HepG2 (cell line): Measurements from ENCODE around the gene ELP5. TPM values are rescaled to one million over a fixed set of nuclear protein-coding genes. Genes with fewer than 3 reads are reported as not detected.
A peak's percentile ranks its signal among the peaks of the same experiment; 100 is the strongest.

Experiments used
- ATAC-seq: fragments of 200-7000 bp; cut with Tn5 transposase; 3 replicates; pipeline ENCODE4 v1.9.1; 2020; ENCODE audit warnings: mild to moderate bottlenecking, moderate library complexity
- BruUV-seq: library from RNA; stranded (reverse); fragments of 400-500 nt; replicated peaks from 2 replicates; lab custom pipeline; 2021; lab: Mats Ljungman, UMichigan
- CTCF ChIA-PET: fragments of 300-600 bp; formaldehyde crosslinking; extraction: SDS; loops from one replicate; lab custom pipeline; 2021; ENCODE audit warnings: low total read pairs, inconsistent platforms, low intra/inter-chr PET ratio; lab: Yijun Ruan, JAX
- POLR2A ChIA-PET: fragments of 350-600 bp; sonication (Branson Sonifier 250); formaldehyde crosslinking; loops from one replicate; lab custom pipeline; 2020; ENCODE audit warnings: antibody characterized with exemption, inconsistent platforms; lab: Yijun Ruan, JAX
- DNase-seq: peaks from one replicate; pipeline ENCODE4 v3.0.0-alpha.2; 2015; ENCODE audit warnings: low spot score
- FAIRE-seq: peaks from 3 replicates; lab custom pipeline; 2011; peaks lifted over from hg19 to GRCh38; lab: Jason Lieb, UNC
- H2AFZ ChIP-seq: one replicate; pipeline ENCODE4 v1.6.1; 2011; ENCODE audit warnings: low read length, inconsistent platforms
- H3K27ac ChIP-seq: fragments of 300-600 bp; 3 replicates; pipeline ENCODE4 v1.8.0; 2011; ENCODE audit warnings: mixed run types, mild to moderate bottlenecking, mixed read lengths, low read length, inconsistent platforms; ENCODE audit not compliant: insufficient read depth; ENCODE audit errors: extremely low read length
- H3K27me3 ChIP-seq, 2 experiments: fragments of 200-600 bp in 1 of 2; 2 replicates in 1 of 2; 3 replicates in 1 of 2; pipeline versions ENCODE4 v1.6.0 to v1.8.0; 2011; ENCODE audit warnings: low read length in 2 of 2, mild to moderate bottlenecking in 2 of 2, moderate library complexity in 2 of 2, inconsistent platforms in 1 of 2; ENCODE audit not compliant: insufficient read depth in 2 of 2, control insufficient read depth in 1 of 2
- H3K36me3 ChIP-seq, 2 experiments: fragments of 200-600 bp in 1 of 2; replicated peaks in 1 of 2; 2 replicates in 1 of 2; 3 replicates in 1 of 2; pipeline versions ENCODE4 v1.5.1 to v1.8.0; 2011; ENCODE audit warnings: low read length in 2 of 2, inconsistent platforms in 1 of 2; ENCODE audit not compliant: insufficient read depth in 2 of 2, control insufficient read depth in 1 of 2
- H3K4me1 ChIP-seq: 2 replicates; pipeline ENCODE4 v1.5.1; 2012; ENCODE audit warnings: low read length, inconsistent platforms; ENCODE audit not compliant: insufficient read depth
- H3K4me2 ChIP-seq: 2 replicates; pipeline ENCODE4 v1.6.0; 2011; ENCODE audit warnings: low read depth, low read length, inconsistent platforms
- H3K4me3 ChIP-seq, 3 experiments: fragments of 200-600 bp in 1 of 3; sonication (generic), shearing (Covaris generic) in 1 of 3; replicated peaks in 1 of 3; 2 replicates each; pipeline ENCODE4 v1.5.1; 2011 to 2016; ENCODE audit warnings: low read length in 3 of 3, inconsistent platforms in 2 of 3, low read depth in 2 of 3, mild to moderate bottlenecking in 2 of 3, control low read depth in 1 of 3, mixed read lengths in 1 of 3; ENCODE audit not compliant: insufficient read depth in 1 of 3
- H3K79me2 ChIP-seq: one replicate; pipeline ENCODE4 v1.6.1; 2011; ENCODE audit warnings: low read length, inconsistent platforms; ENCODE audit not compliant: insufficient read depth
- H3K9ac ChIP-seq: 2 replicates; pipeline ENCODE4 v1.6.0; 2011; ENCODE audit warnings: mild to moderate bottlenecking, low read depth, low read length, inconsistent platforms; ENCODE audit not compliant: insufficient read depth
- H3K9me3 ChIP-seq: 2 replicates; pipeline ENCODE4 v1.5.1; 2012; ENCODE audit warnings: mild to moderate bottlenecking, low read length
- H4K20me1 ChIP-seq: 2 replicates; pipeline ENCODE4 v1.6.0; 2011; ENCODE audit warnings: inconsistent platforms, mild to moderate bottlenecking, low read length, moderate library complexity; ENCODE audit not compliant: insufficient read depth
- HOXA7 ChIP-seq: sonication (generic); formaldehyde crosslinking; IDR thresholded peaks from 2 replicates; pipeline ENCODE4 v1.8.1; 2022; ENCODE audit warnings: mild to moderate bottlenecking, missing genetic modification reagents, moderate library complexity
- NFE2L1 ChIP-seq: sonication (generic); formaldehyde crosslinking; IDR thresholded peaks from 2 replicates; pipeline ENCODE4 v1.4.0; 2020; ENCODE audit warnings: missing genetic modification reagents, mild to moderate bottlenecking, borderline replicate concordance
- TEAD3 ChIP-seq: optimal IDR thresholded peaks from 2 replicates; pipeline ENCODE3; 2016; ENCODE audit warnings: borderline replicate concordance
- THAP7 ChIP-seq: sonication (generic); formaldehyde crosslinking; IDR thresholded peaks from 2 replicates; pipeline ENCODE4 v1.8.1; 2023; ENCODE audit warnings: mild to moderate bottlenecking, missing genetic modification reagents
- ZNF564 ChIP-seq: sonication (generic); formaldehyde crosslinking; IDR thresholded peaks from 2 replicates; pipeline ENCODE4 v1.8.1; 2023; ENCODE audit warnings: mild to moderate bottlenecking, missing genetic modification reagents
- ZNF674 ChIP-seq: sonication (generic); formaldehyde crosslinking; IDR thresholded peaks from 2 replicates; pipeline ENCODE4 v1.5.0; 2020; ENCODE audit warnings: low read depth, mild to moderate bottlenecking, missing genetic modification reagents
- WGBS: methylation state at CpG from one replicate; pipeline ENCODE4 v1.1.6; 2017; ENCODE audit warnings: low lambda C conversion rate; 5-methylcytosine and 5-hydroxymethylcytosine counted together
- in situ Hi-C: cut with HindIII; loops from 2 replicates; pipeline ENCODE4 v1.10.0; 2017; ENCODE audit warnings: low pct_unique_long_range_greater_than_20kb; ENCODE audit not compliant: extremely low pct_ligation_motif_present
- intact Hi-C: fragments of 100-400 bp; cut with micrococcal nuclease; formaldehyde crosslinking; loops from one replicate; pipeline ENCODE4 v1.10.0; 2022; ENCODE audit not compliant: unreplicated experiment
- polyA plus RNA-seq, 8 experiments: library from polyadenylated mRNA; depleted of rRNA in 3 of 8; stranded (reverse) in 7 of 8; unstranded in 1 of 8; fragments of >200 nt; fragmentation: Illumina TruSeq in 4 of 8; extraction: Trizol in 4 of 8; gene quantifications; 2 replicates each; pipeline versions ENCODE4 v1.2.1 to v1.2.3, GENCODE V29; 2011 to 2016; ENCODE audit warnings: low read depth in 4 of 8, missing spikeins in 1 of 8, mixed read lengths in 1 of 8; ENCODE audit not compliant: insufficient read depth in 1 of 8
- total RNA-seq, 5 experiments: library from RNA; depleted of rRNA; stranded (reverse); fragments of >200 nt; fragmentation: Illumina TruSeq; extraction: Trizol; gene quantifications; 2 replicates each; pipeline ENCODE4 v1.2.3, GENCODE V29; 2016; ENCODE audit warnings: low read depth in 1 of 5
- TF ChIP-seq, protein P1 (sequence below): sonication (generic); formaldehyde crosslinking; IDR thresholded peaks from 2 replicates; pipeline ENCODE4 v1.5.0; 2020; ENCODE audit warnings: missing genetic modification reagents
- TF ChIP-seq, protein P2 (sequence below): sonication (generic); formaldehyde crosslinking; IDR thresholded peaks from 2 replicates; pipeline ENCODE4 v1.4.0; 2020; ENCODE audit warnings: missing genetic modification reagents
- TF ChIP-seq, protein P3 (sequence below): IDR thresholded peaks from 2 replicates; pipeline ENCODE4 v1.6.1; 2016; ENCODE audit warnings: low read depth, missing genetic modification reagents, missing compliant biosample characterization
- TF ChIP-seq, protein P4 (sequence below): sonication (generic); formaldehyde crosslinking; IDR thresholded peaks from 2 replicates; pipeline ENCODE4 v1.5.1; 2020; ENCODE audit warnings: missing genetic modification reagents, mild to moderate bottlenecking, borderline replicate concordance

Gene ELP5
- total and polyA plus RNA-seq, 2 of the 13 experiments (the other 11 are each of a cell fraction or from before 2014, with no cell fraction given): 67.6 to 69.8 TPM

- ATAC-seq (no peak), FAIRE-seq (peak; percentile 56), DNase-seq (peak; percentile 86)
- peaks cover 49% of the 10 kb centered on the region for H3K4me1 ChIP-seq
- in situ Hi-C loops (no loop called here), intact Hi-C loops (loop anchor here (5.0 kb wide), 1 partner anchor 37 kb away; the partner anchor contains the start of gene ASGR1)
- WGBS: 8% methylated on average over 14 of the region's 15 CpGs
- no peak overlapping the region for H2AFZ ChIP-seq
- peak overlapping the region in 2 of 3 experiments; percentile 19 to 68; a peak in 2 of 6 replicates for H3K4me3 ChIP-seq
- H3K79me2 ChIP-seq: no peaks in the 10 kb centered on the region
- ChIA-PET POLR2A (interaction anchor here (1.2 to 2.9 kb wide), 7 partner anchors 20 to 178 kb away, joined by 3 to 35 read pairs (median 5); partner anchors contain the start of genes ASGR1, DVL2 and SLC16A13), CTCF (interaction anchor here (1.9 kb wide), 1 partner anchor 168 kb away, joined by 10 read pairs; no protein-coding TSS in a partner anchor)
- peak overlapping the region; percentile 77 for H3K4me2 ChIP-seq
- no peaks in the 10 kb centered on the region for H3K9me3 ChIP-seq
- no peaks in the 10 kb centered on the region for H4K20me1 ChIP-seq
- no peaks in the 10 kb centered on the region for H3K36me3 ChIP-seq
- H3K27ac ChIP-seq: peak overlapping the region; percentile 53
- H3K9ac ChIP-seq: no peak overlapping the region
- H3K27me3 ChIP-seq: peaks cover 0 to 8% of the 10 kb centered on the region in 2 experiments; a peak in 3 of 5 replicates
- no TSS peak for BruUV-seq
- TF ChIP-seq NFE2L1 (no peak), THAP7 (CRISPR knock-in tag) (no peak), HOXA7 (CRISPR knock-in tag) (no peak), TEAD3 (CRISPR knock-in tag) (no peak), ZNF674 (CRISPR knock-in tag) (no peak), ZNF564 (CRISPR knock-in tag) (no peak)
- TF ChIP-seq, protein P1, sequence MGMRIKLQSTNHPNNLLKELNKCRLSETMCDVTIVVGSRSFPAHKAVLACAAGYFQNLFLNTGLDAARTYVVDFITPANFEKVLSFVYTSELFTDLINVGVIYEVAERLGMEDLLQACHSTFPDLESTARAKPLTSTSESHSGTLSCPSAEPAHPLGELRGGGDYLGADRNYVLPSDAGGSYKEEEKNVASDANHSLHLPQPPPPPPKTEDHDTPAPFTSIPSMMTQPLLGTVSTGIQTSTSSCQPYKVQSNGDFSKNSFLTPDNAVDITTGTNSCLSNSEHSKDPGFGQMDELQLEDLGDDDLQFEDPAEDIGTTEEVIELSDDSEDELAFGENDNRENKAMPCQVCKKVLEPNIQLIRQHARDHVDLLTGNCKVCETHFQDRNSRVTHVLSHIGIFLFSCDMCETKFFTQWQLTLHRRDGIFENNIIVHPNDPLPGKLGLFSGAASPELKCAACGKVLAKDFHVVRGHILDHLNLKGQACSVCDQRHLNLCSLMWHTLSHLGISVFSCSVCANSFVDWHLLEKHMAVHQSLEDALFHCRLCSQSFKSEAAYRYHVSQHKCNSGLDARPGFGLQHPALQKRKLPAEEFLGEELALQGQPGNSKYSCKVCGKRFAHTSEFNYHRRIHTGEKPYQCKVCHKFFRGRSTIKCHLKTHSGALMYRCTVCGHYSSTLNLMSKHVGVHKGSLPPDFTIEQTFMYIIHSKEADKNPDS: no peak
- TF ChIP-seq, protein P2, sequence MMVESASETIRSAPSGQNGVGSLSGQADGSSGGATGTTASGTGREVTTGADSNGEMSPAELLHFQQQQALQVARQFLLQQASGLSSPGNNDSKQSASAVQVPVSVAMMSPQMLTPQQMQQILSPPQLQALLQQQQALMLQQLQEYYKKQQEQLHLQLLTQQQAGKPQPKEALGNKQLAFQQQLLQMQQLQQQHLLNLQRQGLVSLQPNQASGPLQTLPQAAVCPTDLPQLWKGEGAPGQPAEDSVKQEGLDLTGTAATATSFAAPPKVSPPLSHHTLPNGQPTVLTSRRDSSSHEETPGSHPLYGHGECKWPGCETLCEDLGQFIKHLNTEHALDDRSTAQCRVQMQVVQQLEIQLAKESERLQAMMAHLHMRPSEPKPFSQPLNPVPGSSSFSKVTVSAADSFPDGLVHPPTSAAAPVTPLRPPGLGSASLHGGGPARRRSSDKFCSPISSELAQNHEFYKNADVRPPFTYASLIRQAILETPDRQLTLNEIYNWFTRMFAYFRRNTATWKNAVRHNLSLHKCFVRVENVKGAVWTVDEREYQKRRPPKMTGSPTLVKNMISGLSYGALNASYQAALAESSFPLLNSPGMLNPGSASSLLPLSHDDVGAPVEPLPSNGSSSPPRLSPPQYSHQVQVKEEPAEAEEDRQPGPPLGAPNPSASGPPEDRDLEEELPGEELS (CRISPR knock-in tag): no peak
- TF ChIP-seq, protein P3, sequence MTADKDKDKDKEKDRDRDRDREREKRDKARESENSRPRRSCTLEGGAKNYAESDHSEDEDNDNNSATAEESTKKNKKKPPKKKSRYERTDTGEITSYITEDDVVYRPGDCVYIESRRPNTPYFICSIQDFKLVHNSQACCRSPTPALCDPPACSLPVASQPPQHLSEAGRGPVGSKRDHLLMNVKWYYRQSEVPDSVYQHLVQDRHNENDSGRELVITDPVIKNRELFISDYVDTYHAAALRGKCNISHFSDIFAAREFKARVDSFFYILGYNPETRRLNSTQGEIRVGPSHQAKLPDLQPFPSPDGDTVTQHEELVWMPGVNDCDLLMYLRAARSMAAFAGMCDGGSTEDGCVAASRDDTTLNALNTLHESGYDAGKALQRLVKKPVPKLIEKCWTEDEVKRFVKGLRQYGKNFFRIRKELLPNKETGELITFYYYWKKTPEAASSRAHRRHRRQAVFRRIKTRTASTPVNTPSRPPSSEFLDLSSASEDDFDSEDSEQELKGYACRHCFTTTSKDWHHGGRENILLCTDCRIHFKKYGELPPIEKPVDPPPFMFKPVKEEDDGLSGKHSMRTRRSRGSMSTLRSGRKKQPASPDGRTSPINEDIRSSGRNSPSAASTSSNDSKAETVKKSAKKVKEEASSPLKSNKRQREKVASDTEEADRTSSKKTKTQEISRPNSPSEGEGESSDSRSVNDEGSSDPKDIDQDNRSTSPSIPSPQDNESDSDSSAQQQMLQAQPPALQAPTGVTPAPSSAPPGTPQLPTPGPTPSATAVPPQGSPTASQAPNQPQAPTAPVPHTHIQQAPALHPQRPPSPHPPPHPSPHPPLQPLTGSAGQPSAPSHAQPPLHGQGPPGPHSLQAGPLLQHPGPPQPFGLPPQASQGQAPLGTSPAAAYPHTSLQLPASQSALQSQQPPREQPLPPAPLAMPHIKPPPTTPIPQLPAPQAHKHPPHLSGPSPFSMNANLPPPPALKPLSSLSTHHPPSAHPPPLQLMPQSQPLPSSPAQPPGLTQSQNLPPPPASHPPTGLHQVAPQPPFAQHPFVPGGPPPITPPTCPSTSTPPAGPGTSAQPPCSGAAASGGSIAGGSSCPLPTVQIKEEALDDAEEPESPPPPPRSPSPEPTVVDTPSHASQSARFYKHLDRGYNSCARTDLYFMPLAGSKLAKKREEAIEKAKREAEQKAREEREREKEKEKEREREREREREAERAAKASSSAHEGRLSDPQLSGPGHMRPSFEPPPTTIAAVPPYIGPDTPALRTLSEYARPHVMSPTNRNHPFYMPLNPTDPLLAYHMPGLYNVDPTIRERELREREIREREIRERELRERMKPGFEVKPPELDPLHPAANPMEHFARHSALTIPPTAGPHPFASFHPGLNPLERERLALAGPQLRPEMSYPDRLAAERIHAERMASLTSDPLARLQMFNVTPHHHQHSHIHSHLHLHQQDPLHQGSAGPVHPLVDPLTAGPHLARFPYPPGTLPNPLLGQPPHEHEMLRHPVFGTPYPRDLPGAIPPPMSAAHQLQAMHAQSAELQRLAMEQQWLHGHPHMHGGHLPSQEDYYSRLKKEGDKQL: no peak
- TF ChIP-seq, protein P4, sequence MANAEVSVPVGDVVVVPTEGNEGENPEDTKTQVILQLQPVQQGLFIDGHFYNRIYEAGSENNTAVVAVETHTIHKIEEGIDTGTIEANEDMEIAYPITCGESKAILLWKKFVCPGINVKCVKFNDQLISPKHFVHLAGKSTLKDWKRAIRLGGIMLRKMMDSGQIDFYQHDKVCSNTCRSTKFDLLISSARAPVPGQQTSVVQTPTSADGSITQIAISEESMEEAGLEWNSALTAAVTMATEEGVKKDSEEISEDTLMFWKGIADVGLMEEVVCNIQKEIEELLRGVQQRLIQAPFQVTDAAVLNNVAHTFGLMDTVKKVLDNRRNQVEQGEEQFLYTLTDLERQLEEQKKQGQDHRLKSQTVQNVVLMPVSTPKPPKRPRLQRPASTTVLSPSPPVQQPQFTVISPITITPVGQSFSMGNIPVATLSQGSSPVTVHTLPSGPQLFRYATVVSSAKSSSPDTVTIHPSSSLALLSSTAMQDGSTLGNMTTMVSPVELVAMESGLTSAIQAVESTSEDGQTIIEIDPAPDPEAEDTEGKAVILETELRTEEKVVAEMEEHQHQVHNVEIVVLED (CRISPR knock-in tag): no peak
Observed at GRCh38 chr17:7213895-7214299, 38.1 kb upstream of the ELP5 start.
